Calu3 (cell line): ENCODE results near the gene CCDC144A. TPM values are rescaled to one million over a fixed set of nuclear protein-coding genes. Genes with fewer than 3 reads are reported as not detected.
"Not testable (repeated sequence)": the region's sequence is repeated elsewhere in the genome, so short reads cannot be mapped to it uniquely, and the experiment has no call there.

ENCODE experiments used
- BruUV-seq: library from RNA; stranded (reverse); fragments of 400-500 nt; replicated peaks from 2 replicates; lab custom pipeline; 2021; lab: Mats Ljungman, UMichigan
- CTCF ChIA-PET: fragments of 300-600 bp; sonication (Branson Sonifier 250); formaldehyde crosslinking; loops from one replicate; lab custom pipeline; 2022; ENCODE audit warnings: antibody characterized with exemption; lab: Charles Lee
- DNase-seq: peaks from one replicate; pipeline ENCODE4 v3.0.0; 2022
- H3K27ac Mint-ChIP-seq: one replicate; pipeline ENCODE4 v1.8.0; 2022; ENCODE audit warnings: mixed read lengths; ENCODE audit not compliant: unreplicated experiment
- H3K27me3 Mint-ChIP-seq: one replicate; pipeline ENCODE4 v1.8.0; 2022; ENCODE audit warnings: mixed read lengths; ENCODE audit not compliant: unreplicated experiment
- H3K36me3 Mint-ChIP-seq: one replicate; pipeline ENCODE4 v1.8.0; 2022; ENCODE audit warnings: mild to moderate bottlenecking, moderate library complexity, mixed read lengths; ENCODE audit not compliant: insufficient read depth, unreplicated experiment
- H3K4me1 Mint-ChIP-seq: one replicate; pipeline ENCODE4 v1.8.0; 2022; ENCODE audit warnings: mild to moderate bottlenecking, low read depth, mixed read lengths; ENCODE audit not compliant: unreplicated experiment
- H3K4me3 Mint-ChIP-seq: one replicate; pipeline ENCODE4 v1.8.0; 2022; ENCODE audit warnings: mild to moderate bottlenecking, low read depth, moderate library complexity, mixed read lengths; ENCODE audit not compliant: unreplicated experiment
- H3K9me3 Mint-ChIP-seq: one replicate; pipeline ENCODE4 v1.8.0; 2022; ENCODE audit warnings: low read depth, mixed read lengths; ENCODE audit not compliant: unreplicated experiment
- CTCF ChIP-seq: fragments of 200-600 bp; IDR thresholded peaks from one replicate; pipeline ENCODE4 v1.8.0; 2022; ENCODE audit warnings: antibody characterized with exemption; ENCODE audit not compliant: unreplicated experiment
- intact Hi-C: fragments of 100-400 bp; cut with micrococcal nuclease; formaldehyde crosslinking; loops from one replicate; pipeline ENCODE4 v1.10.0; 2022; ENCODE audit not compliant: unreplicated experiment
- total RNA-seq: library from RNA; stranded (reverse); gene quantifications from 2 replicates; pipeline ENCODE4 v1.2.3, GENCODE V29; 2022

Gene CCDC144A
- total RNA-seq, 1 experiment from 2014 or later, result 16.8 TPM

- BruUV-seq, result no TSS peak
These were observed 36.5 kb upstream of the CCDC144A start, which contains the start of gene ZNF624 for GRCh38 chr17:16653367-16654041. ZNF624 (minus strand) TSS chr17:16653850.

GRCh38 chr17:16661217-16661616, 28.8 kb upstream of the CCDC144A start:
- TF ChIP-seq CTCF, result no peak
- intact Hi-C loops, result no loop called here
- no peak for DNase-seq
- CTCF ChIA-PET, result no interaction called here
- Mint-ChIP-seq H3K4me3 (no peak overlapping the region), H3K4me1 (no peaks in the 10 kb centered on the region), H3K27ac (no peak overlapping the region), H3K36me3 (no peaks in the 10 kb centered on the region), H3K27me3 (no peaks in the 10 kb centered on the region), H3K9me3 (no peaks in the 10 kb centered on the region)
- no TSS peak for BruUV-seq

More at GRCh38 chr17:16653367-16654041, 36.5 kb upstream of the CCDC144A start, which contains the start of gene ZNF624:
- Mint-ChIP-seq H3K9me3 (peaks cover 4% of the 10 kb centered on the region), H3K36me3 (peaks cover 7% of the 10 kb centered on the region), H3K4me3 (peak within 1 kb of the TSS; percentile 91), H3K27me3 (no peaks in the 10 kb centered on the region), H3K4me1 (peaks cover 12% of the 10 kb centered on the region), H3K27ac (peak within 1 kb of the TSS; percentile 81)
- DNase-seq, result peak; percentile 91
- CTCF ChIA-PET, result interaction anchor here (1.3 kb wide), 1 partner anchor 368 kb away, joined by 3 read pairs; no protein-coding TSS in a partner anchor
- intact Hi-C loops, result no loop called here
- TF ChIP-seq CTCF, result no peak

GRCh38 chr17:16662936-16663335, 27.1 kb upstream of the CCDC144A start:
- no peak overlapping the region for H3K4me3 Mint-ChIP-seq
- no peak overlapping the region for H3K27ac Mint-ChIP-seq
- no peaks in the 10 kb centered on the region for H3K9me3 Mint-ChIP-seq
- H3K27me3 Mint-ChIP-seq, result no peaks in the 10 kb centered on the region
- DNase-seq, result no peak
- CTCF ChIA-PET, result interaction anchor here (0.6 kb wide), 1 partner anchor 319 kb away, joined by 3 read pairs; no protein-coding TSS in a partner anchor
- no peak for TF ChIP-seq CTCF
- no peaks in the 10 kb centered on the region for H3K4me1 Mint-ChIP-seq
- H3K36me3 Mint-ChIP-seq, result peaks cover 5% of the 10 kb centered on the region
- BruUV-seq, result no TSS peak
- intact Hi-C loops, result no loop called here

GRCh38 chr17:16666553-16666906, 23.5 kb upstream of the CCDC144A start:
- H3K4me1 Mint-ChIP-seq, H3K36me3 Mint-ChIP-seq, H3K27me3 Mint-ChIP-seq, intact Hi-C loops, CTCF ChIA-PET, H3K9me3 Mint-ChIP-seq, BruUV-seq, H3K27ac Mint-ChIP-seq, DNase-seq: not testable (repeated sequence)
- H3K4me3 Mint-ChIP-seq, result peak overlapping the region; percentile 71

- BruUV-seq, intact Hi-C loops, H3K4me1 Mint-ChIP-seq, CTCF ChIA-PET, H3K9me3 Mint-ChIP-seq, H3K36me3 Mint-ChIP-seq, H3K27me3 Mint-ChIP-seq, H3K27ac Mint-ChIP-seq: not testable (repeated sequence)
- peak overlapping the region; percentile 71 for H3K4me3 Mint-ChIP-seq
- DNase-seq, result peak; percentile 7
These were observed 23.0 kb upstream of the CCDC144A start for GRCh38 chr17:16666907-16667636.
